Suprapubic skin (tissue), 4 donors: ENCODE measurements around the gene PMEL. TPM values are rescaled to one million over a fixed set of nuclear protein-coding genes. Genes with fewer than 3 reads are reported as not detected.

Experiments
- DNase-seq, 2 donors: peaks; one replicate each; pipeline ENCODE4 v3.0.0-alpha.2; 2019; ENCODE audit warnings: low spot score in 2 of 2
- H3K27ac ChIP-seq: fragments of 200-600 bp; sonication (generic); one replicate; pipeline ENCODE4 v1.5.1; 2019
- H3K27me3 ChIP-seq: fragments of 200-600 bp; sonication (generic); one replicate; pipeline ENCODE4 v1.5.1; 2019
- H3K36me3 ChIP-seq: fragments of 200-600 bp; sonication (generic); one replicate; pipeline ENCODE4 v1.5.1; 2019
- H3K4me1 ChIP-seq: fragments of 200-600 bp; sonication (generic); one replicate; pipeline ENCODE4 v1.5.1; 2019
- H3K4me3 ChIP-seq: fragments of 200-600 bp; sonication (generic); one replicate; pipeline ENCODE4 v1.5.1; 2019; ENCODE audit warnings: mild to moderate bottlenecking
- H3K9me3 ChIP-seq: fragments of 200-600 bp; sonication (generic); one replicate; pipeline ENCODE4 v1.5.1; 2019
- CTCF ChIP-seq, 2 donors: fragments of 200-600 bp in 1 of 2; fragments of 450-650 bp in 1 of 2; sonication (generic) in 1 of 2; IDR thresholded peaks; one replicate each; pipeline ENCODE4 v1.5.1; 2016 to 2019; ENCODE audit warnings: antibody characterized with exemption in 2 of 2, mild to moderate bottlenecking in 1 of 2, moderate library complexity in 1 of 2
- EP300 ChIP-seq: sonication (generic); formaldehyde crosslinking; IDR thresholded peaks from one replicate; pipeline ENCODE4 v1.6.1; 2017; ENCODE audit warnings: antibody characterized with exemption
- POLR2A ChIP-seq, 2 donors: fragments of 450-650 bp; IDR thresholded peaks; one replicate each; pipeline ENCODE4 v1.6.1; 2017; ENCODE audit warnings: antibody characterized with exemption in 2 of 2, mild to moderate bottlenecking in 2 of 2, moderate library complexity in 2 of 2
- POLR2AphosphoS5 ChIP-seq, 3 donors: sonication (generic); formaldehyde crosslinking; IDR thresholded peaks; one replicate each; pipeline ENCODE4 v1.6.1; 2017; ENCODE audit warnings: antibody characterized with exemption in 3 of 3
- WGBS: methylation state at CpG from one replicate; pipeline ENCODE4 v1.1.5; 2018; 5-methylcytosine and 5-hydroxymethylcytosine counted together
- total RNA-seq, 4 donors: library from RNA; depleted of rRNA; stranded (reverse); fragments of >200 nt; gene quantifications; one replicate each; pipeline ENCODE4 v1.1.0, GENCODE V29; 2016

The PMEL gene
- total RNA-seq, 4 donors from 2014 or later = 54.4 to 188 (median 71.7) TPM

GRCh38 chr12:55915482-55915859 is 50.4 kb downstream of the PMEL start:
- Histone ChIP-seq H3K36me3 (peaks cover 11% of the 10 kb centered on the region), H3K27ac (no peak overlapping the region), H3K4me1 (no peaks in the 10 kb centered on the region), H3K4me3 (no peak overlapping the region), H3K9me3 (no peaks in the 10 kb centered on the region), H3K27me3 (no peaks in the 10 kb centered on the region)
- DNase-seq = no peak
- no peak for TF ChIP-seq POLR2AphosphoS5 (IDR thresholded peaks at IDR 0.05)
- TF ChIP-seq EP300 = no peak
- TF ChIP-seq CTCF (IDR thresholded peaks at IDR 0.05) = no peak
- no peak for TF ChIP-seq POLR2A (IDR thresholded peaks at IDR 0.05)
- WGBS = 85% methylated on average over 3 of the region's 3 CpGs

GRCh38 chr12:55912908-55913307 is 52.9 kb downstream of the PMEL start:
- no peak for DNase-seq
- no peaks in the 10 kb centered on the region for H3K27me3 ChIP-seq
- H3K4me3 ChIP-seq = no peak overlapping the region
- H3K27ac ChIP-seq = no peak overlapping the region
- no peaks in the 10 kb centered on the region for H3K9me3 ChIP-seq
- TF ChIP-seq EP300 (no peak), POLR2A (IDR thresholded peaks at IDR 0.05) (no peak), POLR2AphosphoS5 (IDR thresholded peaks at IDR 0.05) (no peak), CTCF (IDR thresholded peaks at IDR 0.05) (no peak)
- H3K4me1 ChIP-seq = peaks cover 9% of the 10 kb centered on the region
- H3K36me3 ChIP-seq = peaks cover 11% of the 10 kb centered on the region
- 86% methylated on average over 4 of the region's 4 CpGs for WGBS

- Histone ChIP-seq H3K9me3 (no peaks in the 10 kb centered on the region), H3K4me3 (no peak overlapping the region), H3K36me3 (peaks cover 5% of the 10 kb centered on the region), H3K27me3 (no peaks in the 10 kb centered on the region), H3K4me1 (peaks cover 9% of the 10 kb centered on the region), H3K27ac (no peak overlapping the region)
- 53% methylated on average over 2 of the region's 2 CpGs for WGBS
- no peak for TF ChIP-seq EP300
- no peak for TF ChIP-seq POLR2AphosphoS5 (IDR thresholded peaks at IDR 0.05)
- TF ChIP-seq POLR2A (IDR thresholded peaks at IDR 0.05) = no peak
- TF ChIP-seq CTCF (IDR thresholded peaks at IDR 0.05) = no peak
- no peak for DNase-seq
Measured at GRCh38 chr12:55909513-55909884, 56.3 kb downstream of the PMEL start.

- no peak overlapping the region for H3K4me3 ChIP-seq
- H3K36me3 ChIP-seq = no peaks in the 10 kb centered on the region
- H3K27ac ChIP-seq = peak overlapping the region; percentile 1
- no peaks in the 10 kb centered on the region for H3K27me3 ChIP-seq
- H3K9me3 ChIP-seq = no peaks in the 10 kb centered on the region
- 52% methylated on average over 8 of the region's 8 CpGs for WGBS
- DNase-seq = no peak
- peaks cover 9% of the 10 kb centered on the region for H3K4me1 ChIP-seq
- TF ChIP-seq EP300 (no peak), POLR2AphosphoS5 (IDR thresholded peaks at IDR 0.05) (no peak), POLR2A (IDR thresholded peaks at IDR 0.05) (no peak), CTCF (IDR thresholded peaks at IDR 0.05) (no peak)
Measured at GRCh38 chr12:55908726-55909512, 56.9 kb downstream of the PMEL start.

GRCh38 chr12:55906056-55906455 is 59.8 kb downstream of the PMEL start:
- Histone ChIP-seq H3K9me3 (no peaks in the 10 kb centered on the region), H3K4me3 (no peak overlapping the region), H3K27me3 (no peaks in the 10 kb centered on the region), H3K36me3 (peaks cover 25% of the 10 kb centered on the region), H3K27ac (no peak overlapping the region), H3K4me1 (peaks cover 9% of the 10 kb centered on the region)
- WGBS = 21% methylated on average over 1 of the region's 1 CpG
- no peak for TF ChIP-seq CTCF (IDR thresholded peaks at IDR 0.05)
- no peak for TF ChIP-seq POLR2AphosphoS5 (IDR thresholded peaks at IDR 0.05)
- TF ChIP-seq POLR2A (IDR thresholded peaks at IDR 0.05) = no peak
- TF ChIP-seq EP300 = no peak
- DNase-seq = no peak

Other genes with a start within 250 kb of the PMEL start
- gene BLOC1S1, start 250.0 kb downstream of the PMEL start, total RNA-seq = 100 to 1,000 TPM in 3 of 4 donors, 10 to 100 TPM in 1; 92.7 to 166 (median 139) TPM
- 10 to 100 TPM in 2 of 4 donors, 1 to 10 TPM in 2; 5.7 to 15.3 (median 9.5) TPM for gene RDH5, start 245.6 kb downstream of the PMEL start, total RNA-seq
- 100 to 1,000 TPM; 176 to 303 (median 193) TPM for gene CD63, start 237.0 kb downstream of the PMEL start, total RNA-seq
- 1 to 10 TPM in 3 of 4 donors, under 1 TPM in 1; 0.68 to 3.8 (median 2.0) TPM for gene GDF11, start 222.9 kb downstream of the PMEL start, total RNA-seq
- 10 to 100 TPM; 32.0 to 45.8 (median 40.1) TPM for gene SARNP, start 148.3 kb downstream of the PMEL start, total RNA-seq
- gene ORMDL2, start 148.0 kb downstream of the PMEL start, total RNA-seq = 10 to 100 TPM in 3 of 4 donors, 1 to 10 TPM in 1; 8.6 to 22.8 (median 18.2) TPM
- gene DNAJC14, start 136.5 kb downstream of the PMEL start, total RNA-seq = 10 to 100 TPM; 29.8 to 38.2 (median 36.2) TPM
- 10 to 100 TPM in 1 of 4 donors, 1 to 10 TPM in 3; 4.2 to 10.5 (median 5.5) TPM for gene MMP19, start 123.1 kb downstream of the PMEL start, total RNA-seq
- gene PYM1, start 38.1 kb downstream of the PMEL start, total RNA-seq = 10 to 100 TPM; 32.0 to 41.8 (median 37.4) TPM
- gene DGKA, start 34.9 kb downstream of the PMEL start, total RNA-seq = 100 to 1,000 TPM; 185 to 556 (median 198) TPM
- gene CDK2, start 788 bp upstream of the PMEL start, total RNA-seq = 10 to 100 TPM; 18.4 to 33.2 (median 28.6) TPM
- 100 to 1,000 TPM in 3 of 4 donors, 10 to 100 TPM in 1; 97.1 to 143 (median 114) TPM for gene RAB5B, start 8.0 kb upstream of the PMEL start, total RNA-seq
- gene SUOX, start 31.2 kb upstream of the PMEL start, total RNA-seq = 10 to 100 TPM; 18.7 to 25.6 (median 22.9) TPM
- gene IKZF4, start 55.0 kb upstream of the PMEL start, total RNA-seq = 10 to 100 TPM in 1 of 4 donors, 1 to 10 TPM in 3; 3.2 to 10.5 (median 3.8) TPM
- 1,000 to 10,000 TPM in 2 of 4 donors, 100 to 1,000 TPM in 2; 600 to 3,046 (median 910) TPM for gene RPS26, start 75.9 kb upstream of the PMEL start, total RNA-seq
- 100 to 1,000 TPM; 147 to 226 (median 181) TPM for gene ERBB3, start 114.1 kb upstream of the PMEL start, total RNA-seq
- gene PA2G4, start 138.5 kb upstream of the PMEL start, total RNA-seq = 100 to 1,000 TPM; 103 to 153 (median 117) TPM
- 1,000 to 10,000 TPM; 2,523 to 6,346 (median 5,689) TPM for gene RPL41, start 150.6 kb upstream of the PMEL start, total RNA-seq
- gene ZC3H10, start 152.2 kb upstream of the PMEL start, total RNA-seq = 1 to 10 TPM; 2.1 to 5.6 (median 3.4) TPM
- gene ESYT1, start 162.2 kb upstream of the PMEL start, total RNA-seq = 100 to 1,000 TPM in 2 of 4 donors, 10 to 100 TPM in 2; 73.1 to 128 (median 103) TPM
- 10 to 100 TPM; 28.3 to 37.4 (median 28.5) TPM for gene MYL6B, start 186.5 kb upstream of the PMEL start, total RNA-seq
- gene MYL6, start 192.3 kb upstream of the PMEL start, total RNA-seq = 1,000 to 10,000 TPM in 1 of 4 donors, 100 to 1,000 TPM in 3; 773 to 1,142 (median 915) TPM
- gene SMARCC2, start 223.4 kb upstream of the PMEL start, total RNA-seq = 100 to 1,000 TPM in 2 of 4 donors, 10 to 100 TPM in 2; 53.6 to 137 (median 85.9) TPM